Measurements from ENCODE around the gene PEA15. TPM values are rescaled to one million over a fixed set of nuclear protein-coding genes. Genes with fewer than 3 reads are reported as not detected.

Gene PEA15
- total RNA-seq, 1 donor from 2014 or later, result 132 TPM

GRCh38 chr1:160178731-160179130, 26.5 kb upstream of the PEA15 start:
- H3K27me3 ChIP-seq (ENCODE audit: low read depth), result no peaks in the 10 kb centered on the region
- no peaks in the 10 kb centered on the region for H3K36me3 ChIP-seq
- no peak for DNase-seq
- no peak overlapping the region for H3K27ac ChIP-seq
- TF ChIP-seq, protein P1, sequence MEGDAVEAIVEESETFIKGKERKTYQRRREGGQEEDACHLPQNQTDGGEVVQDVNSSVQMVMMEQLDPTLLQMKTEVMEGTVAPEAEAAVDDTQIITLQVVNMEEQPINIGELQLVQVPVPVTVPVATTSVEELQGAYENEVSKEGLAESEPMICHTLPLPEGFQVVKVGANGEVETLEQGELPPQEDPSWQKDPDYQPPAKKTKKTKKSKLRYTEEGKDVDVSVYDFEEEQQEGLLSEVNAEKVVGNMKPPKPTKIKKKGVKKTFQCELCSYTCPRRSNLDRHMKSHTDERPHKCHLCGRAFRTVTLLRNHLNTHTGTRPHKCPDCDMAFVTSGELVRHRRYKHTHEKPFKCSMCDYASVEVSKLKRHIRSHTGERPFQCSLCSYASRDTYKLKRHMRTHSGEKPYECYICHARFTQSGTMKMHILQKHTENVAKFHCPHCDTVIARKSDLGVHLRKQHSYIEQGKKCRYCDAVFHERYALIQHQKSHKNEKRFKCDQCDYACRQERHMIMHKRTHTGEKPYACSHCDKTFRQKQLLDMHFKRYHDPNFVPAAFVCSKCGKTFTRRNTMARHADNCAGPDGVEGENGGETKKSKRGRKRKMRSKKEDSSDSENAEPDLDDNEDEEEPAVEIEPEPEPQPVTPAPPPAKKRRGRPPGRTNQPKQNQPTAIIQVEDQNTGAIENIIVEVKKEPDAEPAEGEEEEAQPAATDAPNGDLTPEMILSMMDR (IDR thresholded peaks at IDR 0.05), result no peak
- ATAC-seq, result no peak
- no peaks in the 10 kb centered on the region for H3K9me3 ChIP-seq
- no peaks in the 10 kb centered on the region for H3K4me1 ChIP-seq
- intact Hi-C loops (cut with DNase I), result no loop called here
- H3K4me3 ChIP-seq, result no peak overlapping the region

DNA sequence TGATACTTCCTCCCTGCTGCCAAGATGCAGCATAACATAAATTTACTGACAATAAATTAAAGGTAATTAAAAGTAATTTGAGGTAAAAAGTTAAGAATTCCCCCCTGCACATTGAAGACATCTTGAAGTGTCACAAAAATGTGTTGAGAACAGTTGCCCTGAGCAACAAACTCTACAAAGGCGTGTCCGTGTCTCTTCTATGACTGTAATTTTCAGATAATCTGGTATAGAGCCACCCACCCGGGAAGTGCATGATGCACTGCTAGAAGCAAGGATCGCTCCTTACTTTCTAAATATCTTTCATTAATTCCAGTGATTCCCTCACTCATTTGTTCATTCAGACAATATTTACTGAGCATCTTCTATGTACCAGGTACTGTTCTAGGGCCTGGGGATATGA, 25.8 kb upstream of the PEA15 start:
- H3K4me3 ChIP-seq, result no peak overlapping the region
- ATAC-seq (no peak), DNase-seq (no peak)
- no peak overlapping the region for H3K27ac ChIP-seq
- intact Hi-C loops (cut with DNase I), result no loop called here
- no peaks in the 10 kb centered on the region for H3K4me1 ChIP-seq
- TF ChIP-seq, protein P1 (IDR thresholded peaks at IDR 0.05), result no peak
- H3K36me3 ChIP-seq, result no peaks in the 10 kb centered on the region
- H3K9me3 ChIP-seq, result no peaks in the 10 kb centered on the region
- H3K27me3 ChIP-seq (ENCODE audit: low read depth), result no peaks in the 10 kb centered on the region

GRCh38 chr1:160186246-160186645, 18.9 kb upstream of the PEA15 start:
- no peaks in the 10 kb centered on the region for H3K9me3 ChIP-seq
- no peaks in the 10 kb centered on the region for H3K36me3 ChIP-seq
- no peak overlapping the region for H3K27ac ChIP-seq
- no peak for DNase-seq
- no peak for ATAC-seq
- H3K27me3 ChIP-seq (ENCODE audit: low read depth), result no peaks in the 10 kb centered on the region
- TF ChIP-seq, protein P1 (IDR thresholded peaks at IDR 0.05), result no peak
- intact Hi-C loops (cut with DNase I), result no loop called here
- H3K4me1 ChIP-seq, result no peaks in the 10 kb centered on the region
- no peak overlapping the region for H3K4me3 ChIP-seq

GRCh38 chr1:160186729-160187128, 18.5 kb upstream of the PEA15 start:
- ATAC-seq (no peak), DNase-seq (no peak)
- H3K4me1 ChIP-seq, result no peaks in the 10 kb centered on the region
- H3K36me3 ChIP-seq, result no peaks in the 10 kb centered on the region
- H3K9me3 ChIP-seq, result no peaks in the 10 kb centered on the region
- intact Hi-C loops (cut with DNase I), result no loop called here
- TF ChIP-seq, protein P1 (IDR thresholded peaks at IDR 0.05), result no peak
- H3K4me3 ChIP-seq, result no peak overlapping the region
- no peaks in the 10 kb centered on the region for H3K27me3 ChIP-seq (ENCODE audit: low read depth)
- no peak overlapping the region for H3K27ac ChIP-seq

DNA sequence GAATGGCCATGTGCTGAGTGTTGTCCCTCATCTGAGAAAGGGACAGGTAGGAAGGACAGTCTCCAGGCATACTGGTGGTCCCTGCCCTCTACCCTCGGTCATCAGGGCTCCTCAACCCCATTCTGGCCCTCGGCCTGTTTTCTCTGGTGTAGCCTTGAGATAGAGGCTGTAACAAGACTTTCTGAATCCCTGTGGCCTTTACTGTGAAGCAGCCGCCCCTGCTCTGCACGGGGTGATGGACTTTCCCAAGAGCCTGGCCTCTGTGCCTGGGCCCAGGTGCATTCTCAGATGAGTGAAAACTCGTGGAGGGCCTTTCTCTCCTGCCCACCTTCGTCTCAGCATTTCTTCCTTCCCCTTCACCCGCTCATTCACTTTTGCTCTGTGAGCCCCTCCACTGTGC, 17.8 kb upstream of the PEA15 start:
- DNase-seq, result no peak

More for the DNA sequence above, 17.8 kb upstream of the PEA15 start:
- TF ChIP-seq, protein P1 (IDR thresholded peaks at IDR 0.05), result no peak
- H3K4me1 ChIP-seq, result no peaks in the 10 kb centered on the region
- H3K27me3 ChIP-seq (ENCODE audit: low read depth), result no peaks in the 10 kb centered on the region
- H3K9me3 ChIP-seq, result no peaks in the 10 kb centered on the region
- no peak overlapping the region for H3K27ac ChIP-seq
- intact Hi-C loops (cut with DNase I), result no loop called here
- no peak overlapping the region for H3K4me3 ChIP-seq
- ATAC-seq, result no peak
- no peaks in the 10 kb centered on the region for H3K36me3 ChIP-seq
